ENCODE measurements around the gene NXNL1.

DNA sequence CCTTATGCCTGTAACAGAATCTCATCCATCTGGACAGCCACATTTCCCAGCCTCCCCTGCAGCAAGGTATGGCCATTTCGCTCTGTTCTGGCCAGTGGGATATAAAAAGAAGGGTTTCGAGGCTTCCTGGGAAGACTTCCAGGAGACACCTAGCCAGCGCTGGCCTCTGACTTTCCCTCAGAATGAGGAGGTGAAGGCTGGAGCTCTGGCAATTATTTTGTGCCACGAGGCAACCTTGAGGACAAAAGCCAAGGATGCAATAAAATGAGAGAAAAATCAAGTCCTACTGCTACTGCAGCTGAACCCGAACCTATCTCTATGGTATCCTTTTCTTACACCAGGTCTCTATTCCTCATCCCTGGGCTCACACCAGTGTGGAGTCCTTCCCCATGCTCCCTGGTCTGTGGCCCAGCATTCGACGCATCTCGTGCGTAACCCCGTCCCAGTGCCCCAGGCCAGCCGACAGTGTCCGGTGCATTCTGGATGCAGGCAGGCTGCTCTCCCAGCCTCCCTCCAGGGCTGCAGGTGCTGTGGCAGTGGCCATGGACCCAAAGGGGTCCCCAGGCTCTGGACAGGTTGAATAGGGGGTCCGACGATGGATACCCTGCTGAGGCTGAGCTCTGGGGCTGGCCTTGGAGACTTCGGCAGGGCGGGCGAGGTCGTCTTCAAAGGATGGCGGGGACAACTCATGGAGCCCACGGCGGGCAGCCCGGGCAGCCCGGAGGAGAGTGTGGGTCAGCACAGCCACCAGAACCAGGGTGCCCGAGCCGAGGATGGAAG lies 24.4 kb downstream of the NXNL1 start:
- TF ChIP-seq, protein P1, sequence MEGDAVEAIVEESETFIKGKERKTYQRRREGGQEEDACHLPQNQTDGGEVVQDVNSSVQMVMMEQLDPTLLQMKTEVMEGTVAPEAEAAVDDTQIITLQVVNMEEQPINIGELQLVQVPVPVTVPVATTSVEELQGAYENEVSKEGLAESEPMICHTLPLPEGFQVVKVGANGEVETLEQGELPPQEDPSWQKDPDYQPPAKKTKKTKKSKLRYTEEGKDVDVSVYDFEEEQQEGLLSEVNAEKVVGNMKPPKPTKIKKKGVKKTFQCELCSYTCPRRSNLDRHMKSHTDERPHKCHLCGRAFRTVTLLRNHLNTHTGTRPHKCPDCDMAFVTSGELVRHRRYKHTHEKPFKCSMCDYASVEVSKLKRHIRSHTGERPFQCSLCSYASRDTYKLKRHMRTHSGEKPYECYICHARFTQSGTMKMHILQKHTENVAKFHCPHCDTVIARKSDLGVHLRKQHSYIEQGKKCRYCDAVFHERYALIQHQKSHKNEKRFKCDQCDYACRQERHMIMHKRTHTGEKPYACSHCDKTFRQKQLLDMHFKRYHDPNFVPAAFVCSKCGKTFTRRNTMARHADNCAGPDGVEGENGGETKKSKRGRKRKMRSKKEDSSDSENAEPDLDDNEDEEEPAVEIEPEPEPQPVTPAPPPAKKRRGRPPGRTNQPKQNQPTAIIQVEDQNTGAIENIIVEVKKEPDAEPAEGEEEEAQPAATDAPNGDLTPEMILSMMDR (conservative IDR thresholded peaks at IDR 0.05), result no peak
- TF ChIP-seq ZFX (IDR thresholded peaks at IDR 0.05), result no peak

Data from C4-2B (cell line).